HFFc6 (cell line): ENCODE measurements around the gene XPNPEP2. TPM values are rescaled to one million over a fixed set of nuclear protein-coding genes. Genes with fewer than 3 reads are reported as not detected.

Experiments used
- DNase-seq: peaks from one replicate; pipeline ENCODE4 v3.0.0-alpha.2; 2018
- H3K27ac Mint-ChIP-seq: 2 replicates; pipeline ENCODE4 v1.8.0; 2020; ENCODE audit warnings: mild to moderate bottlenecking, mixed read lengths
- H3K27me3 Mint-ChIP-seq: 2 replicates; pipeline ENCODE4 v1.8.0; 2021; ENCODE audit warnings: mild to moderate bottlenecking, moderate library complexity, mixed read lengths; ENCODE audit not compliant: insufficient read depth
- H3K36me3 Mint-ChIP-seq: 2 replicates; pipeline ENCODE4 v1.8.0; 2021; ENCODE audit warnings: low read depth, mixed read lengths
- H3K4me1 Mint-ChIP-seq: 2 replicates; pipeline ENCODE4 v1.8.0; 2020; ENCODE audit warnings: low read depth, mixed read lengths
- H3K4me3 Mint-ChIP-seq: 2 replicates; pipeline ENCODE4 v1.8.0; 2020; ENCODE audit warnings: mild to moderate bottlenecking, moderate library complexity, mixed read lengths
- H3K9me3 Mint-ChIP-seq: 2 replicates; pipeline ENCODE4 v1.8.0; 2020; ENCODE audit warnings: mild to moderate bottlenecking, mixed read lengths
- CTCF ChIP-seq: fragments of 200-600 bp; sonication (generic); IDR thresholded peaks from 2 replicates; pipeline ENCODE4 v1.5.0; 2021; ENCODE audit warnings: antibody characterized with exemption, mild to moderate bottlenecking
- total RNA-seq, 6 experiments: library from RNA; stranded (reverse); fragmentation: NEBNext Ultra II Directional; extraction: Animal tissue kit (Norgen Biotek cat#: 25700); gene quantifications; 2 replicates in 1 of 6; 3 replicates in 5 of 6; pipeline ENCODE4 v1.2.3, GENCODE V29; 2021

Gene XPNPEP2
- total RNA-seq, 6 experiments from 2014 or later, result not detected

GRCh38 chrX:129773649-129774458, 35.1 kb downstream of the XPNPEP2 start:
- H3K4me3 Mint-ChIP-seq, result no peak overlapping the region
- no peak overlapping the region for H3K27ac Mint-ChIP-seq
- H3K36me3 Mint-ChIP-seq, result no peaks in the 10 kb centered on the region
- H3K27me3 Mint-ChIP-seq, result peaks cover 4% of the 10 kb centered on the region
- H3K9me3 Mint-ChIP-seq, result no peaks in the 10 kb centered on the region
- DNase-seq, result no peak
- no peak for TF ChIP-seq CTCF
- H3K4me1 Mint-ChIP-seq, result no peaks in the 10 kb centered on the region

GRCh38 chrX:129777218-129778030, 38.6 kb downstream of the XPNPEP2 start:
- no peak overlapping the region for H3K27ac Mint-ChIP-seq
- no peaks in the 10 kb centered on the region for H3K36me3 Mint-ChIP-seq
- TF ChIP-seq CTCF, result no peak
- H3K27me3 Mint-ChIP-seq, result peaks cover 8% of the 10 kb centered on the region
- H3K4me1 Mint-ChIP-seq, result no peaks in the 10 kb centered on the region
- no peak overlapping the region for H3K4me3 Mint-ChIP-seq
- no peak for DNase-seq
- H3K9me3 Mint-ChIP-seq, result no peaks in the 10 kb centered on the region

DNA sequence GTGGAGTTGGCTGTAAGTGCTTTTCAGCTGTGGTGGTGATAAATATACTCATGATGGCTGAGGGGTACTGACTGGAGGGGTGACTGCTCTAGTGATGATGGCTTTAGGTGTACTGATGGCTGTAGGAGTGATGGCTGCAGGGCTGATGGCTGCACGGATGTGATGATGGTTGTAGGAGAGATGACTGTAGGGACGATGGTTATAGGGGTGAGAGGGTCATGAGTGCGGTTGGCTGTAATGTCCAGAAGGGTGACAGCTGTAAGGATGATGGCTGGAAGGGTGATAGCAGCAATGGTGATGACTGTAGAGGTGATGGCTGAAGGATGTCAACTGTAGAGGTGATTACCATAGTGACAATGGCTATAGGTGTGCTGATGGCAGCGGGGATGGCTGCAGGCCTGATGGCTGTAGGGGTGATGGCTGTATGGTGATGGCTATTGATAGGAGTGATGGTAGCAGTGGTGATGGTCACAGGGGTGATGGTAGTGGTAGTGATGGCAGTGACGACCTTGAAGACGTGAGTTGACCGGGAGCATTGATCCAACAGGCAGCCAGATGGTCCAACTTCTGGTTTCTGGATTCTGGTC, 40.4 kb downstream of the XPNPEP2 start:
- no peaks in the 10 kb centered on the region for H3K36me3 Mint-ChIP-seq
- H3K27ac Mint-ChIP-seq, result no peak overlapping the region
- H3K4me3 Mint-ChIP-seq, result no peak overlapping the region
- H3K27me3 Mint-ChIP-seq, result peaks cover 9% of the 10 kb centered on the region
- no peaks in the 10 kb centered on the region for H3K4me1 Mint-ChIP-seq
- TF ChIP-seq CTCF, result no peak
- H3K9me3 Mint-ChIP-seq, result no peaks in the 10 kb centered on the region
- no peak for DNase-seq

DNA sequence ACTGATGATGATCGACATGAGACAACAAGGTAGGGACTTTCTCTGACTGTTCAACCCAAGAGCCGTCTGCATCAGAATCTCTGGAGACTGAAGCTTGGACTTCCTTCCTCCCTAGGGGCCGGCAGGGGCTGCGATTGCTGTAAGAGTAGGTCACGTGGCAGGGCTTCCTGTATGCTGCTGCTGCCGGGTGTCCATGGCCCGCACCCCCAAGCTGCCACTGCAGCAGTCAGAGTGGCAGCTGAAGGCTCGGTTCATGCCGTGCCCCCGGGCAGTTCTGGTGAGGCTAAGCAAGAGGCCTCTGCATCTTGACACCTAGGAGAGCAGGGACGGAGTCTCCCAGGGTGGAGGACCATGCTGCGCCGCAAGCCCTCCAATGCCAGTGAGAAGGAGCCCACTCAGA, 41.0 kb downstream of the XPNPEP2 start, which contains the start of gene SASH3:
Gene SASH3, plus strand, starts transcription at position 203 of the 400 bp plus-strand sequence. Its CDS starts 149 bp downstream, at position 352.
- DNase-seq, result no peak
- Mint-ChIP-seq H3K27ac (no peak within 1 kb of the TSS), H3K27me3 (peaks cover 9% of the 10 kb centered on the region), H3K4me3 (no peak within 1 kb of the TSS), H3K36me3 (no peaks in the 10 kb centered on the region), H3K9me3 (no peaks in the 10 kb centered on the region), H3K4me1 (no peaks in the 10 kb centered on the region)
- TF ChIP-seq CTCF, result no peak

DNA sequence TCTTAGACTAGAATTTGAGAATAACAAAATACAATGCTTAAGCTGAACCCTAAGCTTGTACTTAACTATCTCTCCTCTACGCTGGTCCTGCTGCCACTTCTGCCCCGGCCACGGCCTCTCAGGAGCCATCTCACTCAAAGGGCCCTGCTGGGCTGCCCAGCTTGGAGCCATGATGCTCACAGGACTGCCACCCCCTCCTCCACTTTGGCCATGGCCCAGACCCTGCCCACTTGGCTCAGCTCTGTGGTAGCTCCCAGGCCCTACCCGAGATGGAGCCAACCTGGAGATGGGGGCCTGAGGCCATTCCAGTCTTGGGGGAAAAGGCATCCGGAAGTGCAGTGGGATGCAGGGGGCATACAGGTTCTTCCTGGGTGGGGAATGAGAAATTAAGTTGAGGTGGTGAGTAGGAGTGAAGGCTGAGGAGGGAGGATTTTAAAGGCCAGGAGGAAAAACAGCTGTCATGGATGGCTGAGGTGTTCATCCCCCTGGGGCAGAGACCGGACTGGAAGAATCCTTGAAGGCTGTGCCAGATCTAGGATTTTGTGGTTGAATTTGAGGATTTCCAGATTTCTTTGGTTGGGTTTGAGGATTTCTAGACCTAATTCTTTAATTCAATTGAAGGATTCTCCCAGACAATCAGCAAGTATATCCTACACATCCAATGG, 41.8 kb downstream of the XPNPEP2 start:
- Mint-ChIP-seq H3K27me3 (peaks cover 7% of the 10 kb centered on the region), H3K27ac (no peak overlapping the region), H3K9me3 (no peaks in the 10 kb centered on the region), H3K4me3 (no peak overlapping the region), H3K36me3 (no peaks in the 10 kb centered on the region), H3K4me1 (no peaks in the 10 kb centered on the region)
- no peak for DNase-seq
- TF ChIP-seq CTCF, result no peak
